Stimulated activated CD4-positive, alpha-beta T cell treated with anti-CD3 and anti-CD28 coated beads, Interleukin-4, amount 100 ng/mL, for 1 hour (primary cell): ENCODE results near the gene KCNQ2.

Experiments used
- DNase-seq: peaks from one replicate; pipeline ENCODE4 v3.0.0-alpha.2; 2020

Gene KCNQ2

GRCh38 chr20:63432577-63433325 is 39.7 kb downstream of the KCNQ2 start:
- no peak for DNase-seq

DNA sequence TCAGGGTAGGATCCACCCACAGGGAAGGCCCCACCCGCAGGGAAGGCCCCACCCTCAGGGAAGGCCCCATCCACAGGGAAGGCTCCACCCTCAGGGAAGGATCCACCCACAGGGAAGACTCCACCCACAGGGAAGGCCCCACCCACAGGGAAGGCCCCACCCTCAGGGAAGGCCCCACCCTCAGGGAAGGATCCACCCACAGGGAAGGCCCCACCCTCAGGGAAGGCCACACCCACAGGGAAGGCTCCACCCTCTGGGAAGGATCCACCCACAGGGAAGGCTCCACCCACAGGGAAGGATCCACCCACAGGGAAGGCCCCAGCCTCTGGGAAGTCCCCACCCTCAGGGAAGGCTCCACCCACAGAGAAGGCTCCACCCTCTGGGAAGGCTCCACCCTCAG is 40.5 kb downstream of the KCNQ2 start:
- DNase-seq, result no peak

- DNase-seq, result no peak
Observed at GRCh38 chr20:63430891-63431290, 41.6 kb downstream of the KCNQ2 start.

GRCh38 chr20:63429992-63430391 is 42.5 kb downstream of the KCNQ2 start:
- no peak for DNase-seq

DNA sequence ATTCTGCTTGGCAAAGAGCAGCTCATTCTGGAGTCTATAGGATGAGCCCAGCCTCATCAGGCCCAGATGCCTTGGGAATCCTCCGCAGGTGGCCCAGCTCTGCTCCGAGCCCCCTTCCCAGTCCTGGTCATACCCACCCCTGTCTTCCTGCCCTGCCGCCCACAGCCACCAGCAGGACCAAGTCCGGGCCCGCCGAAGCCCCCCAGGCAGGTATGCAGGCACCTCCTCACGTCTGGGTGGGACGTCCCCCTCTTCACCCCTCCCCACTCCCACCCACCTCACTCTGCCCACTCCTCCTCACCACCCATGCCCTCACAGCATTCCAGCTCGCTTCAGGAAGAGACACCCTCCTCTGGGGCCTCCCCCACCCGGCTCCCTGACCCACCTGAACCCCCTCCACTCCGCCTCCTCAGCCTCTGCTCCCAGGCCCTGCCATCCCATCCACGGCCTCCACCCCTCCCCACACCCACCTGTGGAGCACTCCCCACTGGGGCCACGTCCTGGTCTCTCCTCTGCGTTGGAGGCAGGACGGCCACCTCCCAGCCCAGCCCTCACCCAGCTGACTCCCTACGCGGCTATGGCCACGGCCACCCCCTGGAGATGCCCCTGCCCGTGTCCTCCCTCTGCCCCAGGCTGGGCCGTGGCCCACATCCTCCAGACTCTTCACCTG is 43.4 kb downstream of the KCNQ2 start:
- DNase-seq, result no peak

GRCh38 chr20:63427724-63428330 is 44.6 kb downstream of the KCNQ2 start:
- DNase-seq, result no peak

- DNase-seq, result no peak
Observed at GRCh38 chr20:63427206-63427605, 45.2 kb downstream of the KCNQ2 start.

GRCh38 chr20:63425846-63426485 is 46.5 kb downstream of the KCNQ2 start:
- DNase-seq, result no peak

DNA sequence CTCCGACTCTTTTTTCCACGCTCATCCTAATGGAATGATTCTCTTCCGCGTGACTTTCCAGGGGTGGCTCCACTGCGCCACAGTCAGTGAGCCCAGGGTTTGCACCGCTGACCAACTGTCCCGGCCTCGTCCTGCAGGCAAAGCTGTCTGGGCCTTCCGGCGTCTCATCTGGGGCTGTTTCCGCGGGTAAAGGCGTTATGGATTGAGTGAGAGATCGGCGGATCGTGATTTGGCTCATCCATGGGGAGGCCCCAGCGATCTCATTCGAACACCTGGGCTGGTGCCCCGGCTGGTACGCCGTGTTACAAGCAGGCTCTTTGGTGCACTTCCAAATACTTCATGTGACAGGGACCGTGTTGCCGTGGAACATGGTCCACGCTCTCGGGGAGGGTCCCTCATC is 47.8 kb downstream of the KCNQ2 start:
- DNase-seq, result no peak

- DNase-seq, result no peak
Observed at GRCh38 chr20:63423751-63424150, 48.7 kb downstream of the KCNQ2 start.

GRCh38 chr20:63422653-63423052 is 49.8 kb downstream of the KCNQ2 start:
- no peak for DNase-seq

DNA sequence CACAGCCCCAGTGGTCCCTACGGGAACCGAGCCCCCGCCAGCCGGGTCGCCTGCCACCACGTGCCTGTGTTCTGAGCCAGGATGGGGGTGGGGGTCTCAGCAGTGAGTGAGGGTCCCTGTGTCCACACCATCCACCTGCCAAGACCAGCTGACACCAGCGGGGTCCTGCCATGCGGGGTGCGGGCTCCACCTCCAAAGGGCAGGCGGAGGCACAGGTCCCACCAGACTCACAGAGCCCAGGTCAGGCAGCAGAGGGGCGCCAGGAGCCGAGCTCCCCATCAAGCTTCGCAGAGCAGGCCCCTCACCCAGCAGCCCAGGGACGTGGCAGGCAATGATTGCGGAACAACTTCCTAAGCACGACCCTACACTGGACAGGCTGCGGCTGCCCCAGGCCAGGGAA is 50.5 kb downstream of the KCNQ2 start:
- no peak for DNase-seq

DNA sequence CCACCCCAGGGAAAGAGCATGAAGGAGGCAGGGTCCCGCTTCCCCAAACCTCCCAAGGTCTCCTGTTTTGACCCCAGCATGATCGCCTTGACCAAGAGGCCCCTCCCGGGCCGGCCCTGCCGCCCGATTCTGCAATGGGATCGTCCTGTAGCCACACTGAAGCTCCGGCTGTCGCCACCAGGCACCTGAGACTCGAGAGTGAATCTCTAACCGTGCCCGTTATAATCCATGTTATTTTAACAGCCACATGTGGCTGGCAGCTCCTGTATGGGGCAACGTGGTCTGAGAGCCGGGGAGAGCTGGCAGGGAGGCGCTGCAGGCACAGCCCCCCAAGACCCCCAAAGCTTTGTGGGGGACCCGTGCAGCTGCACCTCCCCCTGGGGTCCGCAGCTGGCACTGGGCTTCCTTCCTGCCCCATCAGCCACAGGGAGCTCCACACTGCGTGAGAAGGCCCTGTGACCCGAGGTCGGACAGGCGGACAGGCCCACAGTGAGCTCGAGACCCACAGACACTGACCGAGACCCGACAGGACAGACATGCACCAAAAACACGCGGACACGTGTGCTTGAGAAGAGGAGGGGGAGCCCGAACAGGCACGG is 51.3 kb downstream of the KCNQ2 start:
- DNase-seq, result no peak

GRCh38 chr20:63420359-63421093 is 51.9 kb downstream of the KCNQ2 start:
- no peak for DNase-seq

GRCh38 chr20:63419299-63419698 is 53.2 kb downstream of the KCNQ2 start:
- DNase-seq, result no peak

GRCh38 chr20:63418617-63419016 is 53.8 kb downstream of the KCNQ2 start:
- no peak for DNase-seq

DNA sequence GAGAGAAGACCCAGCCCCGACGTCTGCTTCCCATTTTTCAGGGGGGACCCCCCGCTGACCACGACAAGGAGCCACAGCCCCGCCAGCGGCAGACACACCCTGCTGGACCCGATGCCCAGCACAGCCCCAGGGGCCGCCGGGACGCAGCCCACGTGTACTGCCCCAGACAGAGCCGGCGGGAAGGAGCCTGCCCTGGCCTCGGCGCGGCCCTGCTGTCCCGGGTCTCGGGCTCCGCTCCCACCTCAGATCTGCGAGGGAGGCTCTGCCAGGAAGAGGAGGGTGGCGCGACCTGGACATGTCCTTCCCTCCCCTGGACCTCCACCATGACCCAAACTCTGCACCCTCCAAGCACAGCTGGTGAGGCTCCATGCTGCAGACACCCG is 54.7 kb downstream of the KCNQ2 start:
- DNase-seq, result no peak

DNA sequence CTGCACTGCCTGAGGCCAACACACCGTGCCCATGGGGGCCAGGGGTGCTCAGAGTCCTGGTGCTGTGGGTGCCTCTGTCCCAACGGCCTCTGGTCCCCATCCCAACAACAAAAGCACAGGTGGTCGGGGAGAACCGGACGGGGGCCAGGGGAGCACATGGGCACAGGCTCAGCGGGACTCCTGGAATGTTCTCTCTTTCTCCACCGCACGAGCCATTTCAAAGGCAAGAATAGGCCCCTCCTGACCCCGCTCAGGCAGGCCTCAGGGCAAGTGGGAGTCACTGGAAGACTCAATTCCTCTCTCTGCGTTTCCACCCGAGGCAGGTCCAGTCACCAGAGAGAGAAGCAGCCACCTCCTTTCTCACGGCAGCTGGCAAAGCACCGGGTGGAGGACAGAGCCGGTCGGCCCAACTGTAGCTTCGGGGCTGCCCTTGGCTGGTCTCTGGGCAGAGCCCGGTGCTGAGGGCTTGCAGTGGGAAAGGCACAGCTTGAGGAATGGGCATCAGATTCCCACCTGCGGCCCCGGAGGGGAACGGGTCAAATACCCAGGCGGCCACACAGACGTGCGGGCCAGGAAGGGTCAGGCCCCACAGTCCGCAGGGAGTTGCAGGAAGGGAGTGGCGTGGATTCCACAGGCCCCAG is 55.2 kb downstream of the KCNQ2 start:
- no peak for DNase-seq

DNA sequence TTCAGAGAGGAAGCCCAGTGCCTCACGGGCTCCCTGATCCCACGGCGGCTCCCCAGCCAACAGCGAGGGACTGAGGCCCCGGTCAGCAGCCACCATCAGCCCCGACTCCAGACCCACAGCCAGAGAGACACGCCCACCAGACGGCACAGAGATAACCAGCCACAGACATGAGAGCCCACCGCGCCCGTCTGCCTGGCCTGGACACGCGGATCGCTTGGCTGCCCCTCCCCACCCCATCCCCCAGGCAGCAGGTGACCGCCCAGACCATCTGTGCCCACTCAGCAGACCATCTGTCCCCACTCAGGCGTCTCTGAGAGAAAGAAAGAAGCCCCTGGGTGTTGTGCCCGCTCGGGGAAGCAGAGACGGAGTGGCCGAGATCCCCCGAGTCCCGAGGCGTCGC is 55.8 kb downstream of the KCNQ2 start:
- DNase-seq, result no peak

- no peak for DNase-seq
Observed at GRCh38 chr20:63415647-63416391, 56.6 kb downstream of the KCNQ2 start.

DNA sequence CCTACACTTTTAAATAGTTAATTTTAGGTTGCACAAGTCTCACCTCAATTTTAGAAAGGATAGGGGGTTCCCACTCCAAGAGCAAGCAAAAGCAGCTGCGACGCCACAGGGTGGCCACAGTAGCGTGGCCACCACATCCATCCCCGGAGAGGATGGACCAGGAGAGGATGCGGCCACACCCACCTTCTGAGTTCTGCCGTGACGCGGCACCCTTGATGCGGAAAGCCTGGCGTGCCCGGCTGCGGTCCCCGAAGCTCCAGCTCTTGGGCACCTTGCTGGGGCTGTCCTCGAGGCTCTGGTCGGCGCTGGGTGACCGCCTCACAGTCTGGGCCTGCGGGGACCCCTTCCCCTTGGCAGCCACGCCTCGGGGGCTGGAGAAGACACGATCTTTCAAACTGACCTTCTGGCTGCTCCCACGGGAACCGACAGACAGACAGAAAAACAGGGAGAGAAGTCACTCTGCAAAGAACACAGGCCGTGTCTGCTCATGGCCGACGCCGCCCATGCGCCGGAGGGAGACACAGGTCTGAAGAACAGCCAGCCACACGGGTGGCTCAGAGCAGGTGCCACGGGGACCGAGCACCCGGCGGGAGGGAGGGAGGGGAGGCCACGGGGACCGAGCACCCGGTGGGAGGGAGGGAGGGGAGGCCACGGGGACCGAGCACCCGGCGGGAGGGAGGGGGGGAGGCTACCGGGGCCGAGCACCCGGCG is 57.6 kb downstream of the KCNQ2 start:
- DNase-seq, result no peak
